Ascending aorta (tissue), 2 donors: ENCODE data around the gene NTM. TPM values are rescaled to one million over a fixed set of nuclear protein-coding genes. Genes with fewer than 3 reads are reported as not detected.

Experiments
- DNase-seq, 2 donors: peaks; one replicate each; pipeline ENCODE4 v3.0.0-alpha.2; 2019; ENCODE audit warnings: low spot score in 2 of 2
- H3K27ac ChIP-seq, 2 donors: fragments of 200-600 bp; sonication (generic); one replicate each; pipeline ENCODE4 v1.5.1; 2016 to 2017; ENCODE audit warnings: mild to moderate bottlenecking in 1 of 2
- H3K27me3 ChIP-seq: fragments of 200-600 bp; sonication (generic); one replicate; pipeline ENCODE4 v1.5.1; 2017
- H3K36me3 ChIP-seq, 2 donors: fragments of 200-600 bp; sonication (generic); one replicate each; pipeline ENCODE4 v1.5.1; 2016
- H3K4me1 ChIP-seq, 2 donors: fragments of 200-600 bp; sonication (generic); one replicate each; pipeline ENCODE4 v1.5.1; 2016 to 2017; ENCODE audit warnings: mild to moderate bottlenecking in 1 of 2
- H3K4me3 ChIP-seq, 2 donors: fragments of 200-600 bp; sonication (generic); one replicate each; pipeline ENCODE4 v1.5.1; 2016 to 2017; ENCODE audit warnings: mild to moderate bottlenecking in 1 of 2
- H3K9me3 ChIP-seq, 2 donors: fragments of 200-600 bp; sonication (generic); one replicate each; pipeline ENCODE4 v1.5.1; 2016
- intact Hi-C: fragments of 100-400 bp; cut with DNase I; formaldehyde crosslinking; loops from one replicate; pipeline ENCODE4 v1.15.1; 2023
- total RNA-seq: library from RNA; depleted of rRNA; stranded (reverse); fragments of >200 nt; gene quantifications from one replicate; pipeline ENCODE4 v1.1.0, GENCODE V29; 2016
- TF ChIP-seq, protein P1 (sequence below), 3 experiments: fragments of 200-600 bp in 2 of 3; fragments of 450-650 bp in 1 of 3; sonication (generic) in 2 of 3; IDR thresholded peaks; one replicate each; pipeline ENCODE4 v1.5.1; 2016 to 2019; ENCODE audit warnings: antibody characterized with exemption in 3 of 3, mild to moderate bottlenecking in 1 of 3, moderate library complexity in 1 of 3

Gene NTM
- total RNA-seq, 1 donor from 2014 or later = not detected

DNA sequence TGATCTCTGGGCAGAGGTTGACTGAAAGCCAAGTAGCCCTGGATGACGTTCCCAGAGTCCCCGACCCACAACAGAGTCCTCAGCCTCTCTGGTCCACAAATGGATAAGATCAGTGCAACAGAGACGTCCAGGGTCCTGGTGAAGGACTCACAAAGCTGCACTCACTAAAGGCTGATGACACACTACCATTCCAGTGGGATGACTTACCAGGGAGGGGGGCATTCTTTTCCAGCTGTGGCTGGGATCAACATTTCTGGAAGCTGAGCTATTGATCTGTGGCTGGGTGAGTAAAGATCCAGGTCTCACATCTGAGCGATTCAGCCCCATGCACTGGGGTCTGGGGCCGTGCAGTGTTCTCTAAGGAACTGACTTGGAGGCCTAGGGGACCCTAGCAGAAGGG lies 296.2 kb downstream of the NTM start:
- intact Hi-C loops = no loop called here
- no peak for DNase-seq
- H3K9me3 ChIP-seq = no peaks in the 10 kb centered on the region

DNA sequence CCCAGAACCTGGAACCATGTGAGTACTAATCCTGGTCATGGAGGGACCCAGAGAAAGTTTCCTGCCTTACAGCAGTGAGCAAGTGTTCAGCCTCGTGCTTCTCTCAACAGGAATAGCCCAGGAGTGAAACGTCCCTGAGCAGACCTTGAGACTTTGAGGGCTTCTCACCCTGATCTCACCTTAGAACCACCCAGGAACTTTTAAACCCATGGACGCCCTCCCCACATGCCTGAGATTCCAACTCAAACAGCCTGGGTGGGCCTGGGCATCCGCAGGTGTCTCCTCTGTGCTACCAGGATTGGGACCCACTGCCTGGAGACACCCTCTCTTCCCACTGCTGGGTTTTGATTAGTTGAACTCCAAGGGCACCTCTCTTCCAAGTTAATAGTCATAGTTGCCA lies 297.2 kb downstream of the NTM start:
- intact Hi-C loops = no loop called here
- TF ChIP-seq, protein P1, sequence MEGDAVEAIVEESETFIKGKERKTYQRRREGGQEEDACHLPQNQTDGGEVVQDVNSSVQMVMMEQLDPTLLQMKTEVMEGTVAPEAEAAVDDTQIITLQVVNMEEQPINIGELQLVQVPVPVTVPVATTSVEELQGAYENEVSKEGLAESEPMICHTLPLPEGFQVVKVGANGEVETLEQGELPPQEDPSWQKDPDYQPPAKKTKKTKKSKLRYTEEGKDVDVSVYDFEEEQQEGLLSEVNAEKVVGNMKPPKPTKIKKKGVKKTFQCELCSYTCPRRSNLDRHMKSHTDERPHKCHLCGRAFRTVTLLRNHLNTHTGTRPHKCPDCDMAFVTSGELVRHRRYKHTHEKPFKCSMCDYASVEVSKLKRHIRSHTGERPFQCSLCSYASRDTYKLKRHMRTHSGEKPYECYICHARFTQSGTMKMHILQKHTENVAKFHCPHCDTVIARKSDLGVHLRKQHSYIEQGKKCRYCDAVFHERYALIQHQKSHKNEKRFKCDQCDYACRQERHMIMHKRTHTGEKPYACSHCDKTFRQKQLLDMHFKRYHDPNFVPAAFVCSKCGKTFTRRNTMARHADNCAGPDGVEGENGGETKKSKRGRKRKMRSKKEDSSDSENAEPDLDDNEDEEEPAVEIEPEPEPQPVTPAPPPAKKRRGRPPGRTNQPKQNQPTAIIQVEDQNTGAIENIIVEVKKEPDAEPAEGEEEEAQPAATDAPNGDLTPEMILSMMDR (IDR thresholded peaks at IDR 0.05) = no peak
- Histone ChIP-seq H3K9me3 (no peaks in the 10 kb centered on the region), H3K4me1 (no peaks in the 10 kb centered on the region), H3K36me3 (no peaks in the 10 kb centered on the region), H3K27me3 (no peaks in the 10 kb centered on the region), H3K4me3 (no peak overlapping the region), H3K27ac (no peak overlapping the region)
- no peak for DNase-seq

More for the DNA sequence above, 296.2 kb downstream of the NTM start:
- Histone ChIP-seq H3K4me1 (no peaks in the 10 kb centered on the region), H3K4me3 (no peak overlapping the region), H3K36me3 (no peaks in the 10 kb centered on the region), H3K27me3 (no peaks in the 10 kb centered on the region), H3K27ac (no peak overlapping the region)
- TF ChIP-seq, protein P1 (IDR thresholded peaks at IDR 0.05) = no peak

DNA sequence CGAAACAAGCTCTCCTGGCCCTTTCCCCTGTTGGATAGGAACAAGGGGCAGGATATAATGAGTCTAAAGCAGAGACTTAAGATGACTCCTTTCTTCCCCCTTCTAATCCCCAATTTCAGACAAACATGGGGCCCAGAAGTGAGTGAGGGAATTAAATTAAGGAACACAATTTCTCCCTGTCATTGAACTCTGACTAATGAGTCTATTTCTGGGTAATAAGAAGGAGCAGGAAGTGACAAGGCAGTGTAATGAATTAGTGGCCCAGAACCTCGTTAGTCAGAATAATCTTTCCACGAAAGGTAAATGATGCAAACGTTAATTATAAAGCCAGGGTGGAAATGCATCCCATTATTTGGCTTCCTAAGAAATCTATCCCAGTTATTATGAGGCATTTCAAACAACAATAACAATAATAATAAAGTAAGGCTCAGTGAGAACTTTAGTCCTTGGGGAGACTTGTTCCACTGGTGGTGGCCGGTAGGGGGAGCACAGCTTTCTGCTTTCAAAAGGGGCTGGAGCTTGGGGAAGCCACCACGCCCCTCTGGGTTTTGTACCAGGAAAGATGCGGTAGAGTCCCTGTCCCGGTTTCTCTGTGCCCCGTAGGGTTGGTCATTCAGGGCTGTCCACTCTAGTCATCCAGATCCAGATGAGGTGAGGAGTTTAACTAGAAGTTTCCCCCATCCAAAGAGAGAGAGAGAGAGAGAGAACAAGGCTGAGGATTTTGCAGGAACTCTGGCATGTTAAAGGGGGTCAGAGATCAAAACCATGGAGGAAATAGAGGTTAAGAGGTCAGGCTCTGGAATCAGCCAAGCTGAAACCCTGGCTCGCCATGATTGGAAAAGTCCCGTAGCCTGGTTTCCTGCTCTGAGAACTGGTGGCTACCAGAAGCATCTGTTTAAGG lies 298.3 kb downstream of the NTM start:
- H3K9me3 ChIP-seq = no peaks in the 10 kb centered on the region
- no peak overlapping the region for H3K27ac ChIP-seq
- TF ChIP-seq, protein P1 (IDR thresholded peaks at IDR 0.05) = peak in 2 of 3 experiments; percentile 30 to 42
- H3K27me3 ChIP-seq = no peaks in the 10 kb centered on the region
- H3K36me3 ChIP-seq = no peaks in the 10 kb centered on the region
- no peaks in the 10 kb centered on the region for H3K4me1 ChIP-seq
- no peak for DNase-seq
- intact Hi-C loops = no loop called here
- H3K4me3 ChIP-seq = no peak overlapping the region

DNA sequence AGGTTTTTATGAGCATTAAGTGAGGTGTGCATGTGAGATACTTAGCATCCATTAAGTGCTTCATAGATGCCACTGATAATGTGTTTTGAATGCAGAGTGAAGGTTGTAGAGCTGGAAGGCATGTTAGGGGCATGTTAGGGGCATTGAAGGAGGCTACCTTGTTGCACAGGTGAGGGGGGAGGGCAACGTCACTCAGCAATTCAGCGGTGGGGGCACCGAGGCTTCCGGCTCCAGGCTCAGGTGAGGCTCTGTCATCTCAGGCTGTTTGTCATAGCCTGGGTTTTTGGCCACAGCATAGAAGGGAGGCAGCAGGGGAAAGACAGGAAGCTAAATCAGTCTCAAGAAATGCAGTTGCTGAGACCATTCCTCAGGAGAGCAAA lies 299.0 kb downstream of the NTM start:
- H3K4me3 ChIP-seq = no peak overlapping the region
- DNase-seq = no peak

DNA sequence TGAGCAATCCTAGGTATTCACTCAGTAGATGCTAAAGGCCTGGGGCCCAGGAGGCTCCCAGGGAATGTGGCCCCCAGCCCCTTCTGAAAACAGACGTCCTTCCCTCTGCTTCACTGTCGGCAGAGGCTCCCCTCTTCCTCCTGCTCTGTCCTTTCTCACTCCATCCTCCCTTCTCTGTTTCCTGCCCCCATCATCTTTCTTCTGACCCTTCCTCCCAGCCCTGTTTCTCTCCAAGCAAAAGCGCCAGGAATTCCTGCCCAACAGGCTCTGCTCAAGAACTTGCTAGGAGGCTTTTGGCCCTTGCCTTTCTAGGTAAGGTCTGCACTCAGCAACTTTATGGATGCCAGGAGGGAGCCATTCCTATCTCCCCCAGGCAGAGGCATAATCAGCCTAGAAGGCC lies 300.5 kb downstream of the NTM start:
- H3K4me3 ChIP-seq = no peak overlapping the region
- no peaks in the 10 kb centered on the region for H3K36me3 ChIP-seq
- DNase-seq = no peak
- no peak overlapping the region for H3K27ac ChIP-seq
- H3K27me3 ChIP-seq = no peaks in the 10 kb centered on the region
- H3K9me3 ChIP-seq = no peaks in the 10 kb centered on the region
- intact Hi-C loops = loop anchor here (5.0 to 10.0 kb wide), 3 partner anchors 609 to 1239 kb away; no protein-coding TSS in a partner anchor
- H3K4me1 ChIP-seq = no peaks in the 10 kb centered on the region
- TF ChIP-seq, protein P1 (IDR thresholded peaks at IDR 0.05) = no peak

More for the DNA sequence above, 299.0 kb downstream of the NTM start:
- Histone ChIP-seq H3K27ac (no peak overlapping the region), H3K9me3 (no peaks in the 10 kb centered on the region), H3K36me3 (no peaks in the 10 kb centered on the region), H3K27me3 (no peaks in the 10 kb centered on the region), H3K4me1 (no peaks in the 10 kb centered on the region)
- intact Hi-C loops = no loop called here
- TF ChIP-seq, protein P1 (IDR thresholded peaks at IDR 0.05) = no peak
